IMR-90 (cell line): Measurements from ENCODE around the gene FAF1. TPM values are rescaled to one million over a fixed set of nuclear protein-coding genes. Genes with fewer than 3 reads are reported as not detected.

Experiments used
- ATAC-seq: fragments of 200-7000 bp; cut with Tn5 transposase; 2 replicates; pipeline ENCODE4 v1.9.1; 2020; ENCODE audit warnings: low read depth, mild to moderate bottlenecking, moderate library complexity
- BruUV-seq: library from RNA; stranded (reverse); fragments of 400-500 nt; replicated peaks from 2 replicates; lab custom pipeline; 2021; lab: Mats Ljungman, UMichigan
- CTCF ChIA-PET: fragments of 300-600 bp; formaldehyde crosslinking; extraction: SDS; loops from one replicate; lab custom pipeline; 2021; ENCODE audit warnings: antibody characterized with exemption; lab: Yijun Ruan, JAX
- POLR2A ChIA-PET: fragments of 300-600 bp; sonication (Branson Sonifier 250); formaldehyde crosslinking; loops from one replicate; lab custom pipeline; 2022; ENCODE audit warnings: antibody characterized with exemption; ENCODE audit not compliant: unreplicated experiment; lab: Charles Lee
- DNase-seq: peaks from one replicate; pipeline ENCODE4 v3.0.0; 2013
- H2AFZ ChIP-seq: replicated peaks from 2 replicates; pipeline ENCODE3; 2013; ENCODE audit warnings: low read length, mild to moderate bottlenecking; ENCODE audit not compliant: poor library complexity
- H2AK5ac ChIP-seq: 2 replicates; pipeline ENCODE4 v1.6.1; 2013; ENCODE audit warnings: low read depth, low read length, inconsistent platforms
- H2AK9ac ChIP-seq: replicated peaks from 2 replicates; pipeline ENCODE3; 2013; ENCODE audit warnings: mild to moderate bottlenecking, low read depth, low read length, moderate library complexity; ENCODE audit not compliant: poor library complexity
- H2BK120ac ChIP-seq: 2 replicates; pipeline ENCODE4 v1.6.1; 2013; ENCODE audit warnings: low read depth, low read length, inconsistent platforms
- H2BK15ac ChIP-seq: 3 replicates; pipeline ENCODE4 v1.6.1; 2013; ENCODE audit warnings: low read depth, low read length, inconsistent platforms
- H2BK20ac ChIP-seq: 2 replicates; pipeline ENCODE4 v1.6.1; 2013; ENCODE audit warnings: low read depth, mild to moderate bottlenecking, inconsistent platforms, low read length, moderate library complexity
- H2BK5ac ChIP-seq: 2 replicates; pipeline ENCODE4 v1.6.1; 2013; ENCODE audit warnings: mild to moderate bottlenecking, low read depth, low read length, inconsistent platforms; ENCODE audit not compliant: poor library complexity, severe bottlenecking
- H3K14ac ChIP-seq: replicated peaks from 2 replicates; pipeline ENCODE4 v1.6.1; 2013; ENCODE audit warnings: low read depth, low read length, inconsistent platforms
- H3K18ac ChIP-seq: 2 replicates; pipeline ENCODE4 v1.6.1; 2013; ENCODE audit warnings: low read depth, low read length, control low read depth
- H3K23ac ChIP-seq: 2 replicates; pipeline ENCODE4 v1.6.1; 2013; ENCODE audit warnings: low read depth, low read length, inconsistent platforms
- H3K27ac ChIP-seq: 2 replicates; pipeline ENCODE4 v1.5.1; 2013; ENCODE audit warnings: mild to moderate bottlenecking, control low read depth, low read length; ENCODE audit not compliant: insufficient read depth
- H3K27me3 ChIP-seq: 2 replicates; pipeline ENCODE4 v1.6.1; 2013; ENCODE audit warnings: low read length; ENCODE audit not compliant: control insufficient read depth, insufficient read depth
- H3K36me3 ChIP-seq: 2 replicates; pipeline ENCODE4 v1.6.1; 2013; ENCODE audit warnings: low read length, mixed read lengths; ENCODE audit not compliant: control insufficient read depth, insufficient read depth
- H3K4ac ChIP-seq: 2 replicates; pipeline ENCODE4 v1.6.1; 2013; ENCODE audit warnings: low read depth, low read length, inconsistent platforms
- H3K4me1 ChIP-seq: 2 replicates; pipeline ENCODE4 v1.6.1; 2013; ENCODE audit warnings: low read length, mixed read lengths; ENCODE audit not compliant: control insufficient read depth, insufficient read depth
- H3K4me2 ChIP-seq: 2 replicates; pipeline ENCODE4 v1.6.1; 2013; ENCODE audit warnings: low read depth, mild to moderate bottlenecking, control low read depth, low read length, moderate library complexity
- H3K4me3 ChIP-seq: 2 replicates; pipeline ENCODE4 v1.5.1; 2013; ENCODE audit warnings: low read depth, mild to moderate bottlenecking, control low read depth, low read length, moderate library complexity; ENCODE audit not compliant: insufficient read depth
- H3K56ac ChIP-seq: 2 replicates; pipeline ENCODE4 v1.6.1; 2013; ENCODE audit warnings: low read length, inconsistent platforms; ENCODE audit not compliant: insufficient read depth; ENCODE audit errors: extremely low read depth
- H3K79me1 ChIP-seq, 2 experiments: 2 replicates each; pipeline ENCODE4 v1.6.1; 2013; ENCODE audit warnings: low read length in 2 of 2, inconsistent platforms in 1 of 2, low read depth in 1 of 2
- H3K9ac ChIP-seq: 2 replicates; pipeline ENCODE4 v1.6.1; 2013; ENCODE audit warnings: low read depth, low read length, control low read depth
- H3K9me1 ChIP-seq: 2 replicates; pipeline ENCODE4 v1.6.1; 2013; ENCODE audit warnings: low read length, inconsistent platforms; ENCODE audit not compliant: insufficient read depth
- H3K9me3 ChIP-seq: 2 replicates; pipeline ENCODE4 v1.6.1; 2013; ENCODE audit warnings: low read length; ENCODE audit not compliant: control insufficient read depth, insufficient read depth
- H4K20me1 ChIP-seq: 2 replicates; pipeline ENCODE4 v1.6.1; 2013; ENCODE audit warnings: low read length, inconsistent platforms; ENCODE audit not compliant: insufficient read depth
- H4K5ac ChIP-seq: 2 replicates; pipeline ENCODE4 v1.6.1; 2013; ENCODE audit warnings: mild to moderate bottlenecking, low read depth, low read length, control low read depth
- H4K8ac ChIP-seq, 2 experiments: 2 replicates each; pipeline ENCODE4 v1.6.1; 2013; ENCODE audit warnings: low read depth in 2 of 2, low read length in 2 of 2, control low read depth in 1 of 2, inconsistent platforms in 1 of 2
- H4K91ac ChIP-seq: 2 replicates; pipeline ENCODE4 v1.6.1; 2013; ENCODE audit warnings: low read depth, low read length, inconsistent platforms; ENCODE audit not compliant: insufficient read depth
- CHD1 ChIP-seq: IDR thresholded peaks from 2 replicates; pipeline ENCODE4 v1.6.1; 2012; ENCODE audit warnings: low read depth, low read length, improper control_type of control experiment
- WGBS, 2 experiments: methylation state at CpG; one replicate each; pipeline versions ENCODE4 v1.1.5 to v1.1.7; 2013; ENCODE audit warnings: missing lambda C conversion rate in 2 of 2; ENCODE audit not compliant: insufficient read length in 1 of 2; ENCODE audit errors: extremely low coverage in 2 of 2; 5-methylcytosine and 5-hydroxymethylcytosine counted together
- dilution Hi-C: fragments of 300-500 bp; cut with HindIII; formaldehyde crosslinking; loops from one replicate; pipeline ENCODE4 v1.14.3; 2018; ENCODE audit warnings: low sequenced_read_pairs; ENCODE audit not compliant: unreplicated experiment
- in situ Hi-C: fragments of 300-500 bp; cut with MboI; formaldehyde crosslinking; loops from 3 replicates; pipeline ENCODE4 v1.14.3; 2019; ENCODE audit warnings: low sequenced_read_pairs, inconsistent platforms, mixed read lengths
- intact Hi-C: fragments of 100-400 bp; cut with micrococcal nuclease; formaldehyde crosslinking; loops from 2 replicates; pipeline ENCODE4 v1.10.0; 2022
- polyA plus RNA-seq, 3 experiments: library from polyadenylated mRNA; depleted of rRNA; stranded (reverse); fragments of >200 nt; gene quantifications; 2 replicates each; pipeline ENCODE4 v1.2.3, GENCODE V29; 2012; ENCODE audit warnings: low replicate concordance in 1 of 3
- total RNA-seq: library from RNA; depleted of rRNA; stranded (reverse); fragments of >200 nt; gene quantifications from 2 replicates; pipeline ENCODE4 v1.2.3, GENCODE V29; 2012

The FAF1 gene
- total and polyA plus RNA-seq, 2 of the 4 experiments (the other 2 are of a cell fraction) = 18.8 to 72.9 TPM

DNA sequence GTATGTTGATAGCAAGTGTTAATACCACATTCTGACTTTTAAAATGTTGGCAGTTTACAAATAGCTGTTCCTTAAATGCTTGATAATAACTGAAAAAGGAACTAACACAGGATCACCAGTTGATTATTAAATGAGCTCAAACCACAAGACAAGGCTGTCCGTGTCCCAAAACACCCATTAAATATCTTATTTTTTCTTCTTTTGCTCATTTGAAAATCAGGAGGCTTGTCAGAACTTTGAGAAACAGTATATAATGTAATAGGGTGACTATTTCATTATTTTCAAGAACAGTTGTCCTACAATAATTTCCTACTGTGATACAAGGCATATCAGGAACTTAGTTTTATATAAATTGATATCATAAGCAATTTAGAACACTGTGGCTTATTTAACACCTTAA, 12.7 kb upstream of the FAF1 start:
- Histone ChIP-seq H3K18ac (no peak overlapping the region), H2AK9ac (no peak overlapping the region), H4K20me1 (no peaks in the 10 kb centered on the region; the same call in none of the 2 replicates), H2BK5ac (no peak overlapping the region), H3K56ac (no peak overlapping the region), H3K4me3 (no peak overlapping the region), H3K9ac (no peak overlapping the region), H3K14ac (peak overlapping the region; percentile 63; the same call in 1 of the 2 replicates), H3K23ac (peak overlapping the region; percentile 87; the same call in 1 of the 2 replicates), H3K9me1 (peaks cover 2% of the 10 kb centered on the region; the same call in 1 of the 2 replicates), H3K4ac (no peak overlapping the region), H3K36me3 (no peaks in the 10 kb centered on the region; the same call in 1 of the 2 replicates), H3K4me1 (peaks cover 6% of the 10 kb centered on the region; the same call in 1 of the 2 replicates), H3K4me2 (0 out of 2 replicates have a peak overlapping the region, but pooled peaks have one; percentile 14), H2AFZ (no peak overlapping the region), H4K91ac (no peak overlapping the region), H3K27me3 (no peaks in the 10 kb centered on the region), H2BK15ac (no peak overlapping the region), H3K79me1 (peaks cover 3 to 19% of the 10 kb centered on the region in 2 experiments; a peak in 3 of 4 replicates), H3K27ac (no peak overlapping the region), H4K5ac (no peak overlapping the region), H4K8ac (no peak overlapping the region), H2BK20ac (no peak overlapping the region), H2AK5ac (no peak overlapping the region), H2BK120ac (no peak overlapping the region), H3K9me3 (no peaks in the 10 kb centered on the region)
- intact Hi-C loops (loop anchor here (10.0 kb wide), 1 partner anchor 322 kb away; no protein-coding TSS in a partner anchor), dilution Hi-C loops (no loop called here), in situ Hi-C loops (no loop called here)
- DNase-seq (no peak), ATAC-seq (no peak)
- ChIA-PET POLR2A (no interaction called here), CTCF (interaction anchor here (1.2 kb wide), 1 partner anchor 220 kb away, joined by 4 read pairs; no protein-coding TSS in a partner anchor)
- WGBS, 2 experiments = no CpG with 5 or more reads among the region's 1 CpG
- no TSS peak for BruUV-seq
- TF ChIP-seq CHD1 = no peak
